ENCODE results near the gene ADCY6. TPM values are rescaled to one million over a fixed set of nuclear protein-coding genes. Genes with fewer than 3 reads are reported as not detected.

Gene ADCY6
- total RNA-seq, 1 experiment from 2014 or later = 48.3 TPM

- Histone ChIP-seq H3K4me1 (replicated peaks; ENCODE audit: insufficient read depth) (peaks cover 19% of the 10 kb centered on the region), H3K36me3 (ENCODE audit: low read depth) (no peaks in the 10 kb centered on the region), H3K79me2 (ENCODE audit: low read depth) (no peaks in the 10 kb centered on the region), H3K27ac (0 out of 2 replicates have a peak overlapping the region, but pooled peaks have one; percentile 2), H4K20me1 (ENCODE audit: insufficient read depth) (no peaks in the 10 kb centered on the region), H3K9me2 (ENCODE audit: insufficient read depth) (no peaks in the 10 kb centered on the region), H3K9me3 (ENCODE audit: insufficient read depth, low read depth) (no peaks in the 10 kb centered on the region), H2AFZ (peak overlapping the region; percentile 92), H3K4me3 (peak overlapping the region; percentile 72), H3K27me3 (ENCODE audit: insufficient read depth, low read depth) (no peaks in the 10 kb centered on the region), H3K4me2 (peak overlapping the region; percentile 90), H3F3A (ENCODE audit: insufficient read depth, low read depth) (peaks cover 9% of the 10 kb centered on the region; the same call in 1 of the 2 replicates)
- intact Hi-C loops (cut with micrococcal nuclease; ENCODE audit: unreplicated experiment) = loop anchor here (5.0 kb wide), 2 partner anchors 38 to 183 kb away; partner anchors contain the start of genes DDN and DDX23
- POLR2A ChIA-PET (ENCODE audit: unreplicated experiment) = interaction anchor here (0.6 to 1.1 kb wide), 4 partner anchors 20 to 69 kb away, joined by 3 to 6 read pairs (median 4); no protein-coding TSS in a partner anchor
- TF ChIP-seq EZH2 (IDR thresholded peaks at IDR 0.05; ENCODE audit: low read depth) (no peak), CTCF (conservative IDR thresholded peaks at IDR 0.05) (peak; percentile 89)
- CTCF ChIA-PET = interaction anchor here (0.6 to 1.3 kb wide), 9 partner anchors 12 to 877 kb away, joined by 3 to 10 read pairs (median 5); no protein-coding TSS in a partner anchor
- TSS peak; percentile 20 for BruUV-seq (replicated peaks)
- DNase-seq = peak; percentile 46 to 88
These were observed 25.6 kb upstream of the ADCY6 start for GRCh38 chr12:48814262-48815125.

- intact Hi-C loops (cut with micrococcal nuclease; ENCODE audit: unreplicated experiment) = no loop called here
- peaks cover 19% of the 10 kb centered on the region for H3K4me1 ChIP-seq (replicated peaks; ENCODE audit: insufficient read depth)
- H3K27me3 ChIP-seq (ENCODE audit: insufficient read depth, low read depth) = no peaks in the 10 kb centered on the region
- CTCF ChIA-PET = no interaction called here
- no peak overlapping the region; the same call in 1 of the 2 replicates for H2AFZ ChIP-seq
- H3K9me3 ChIP-seq (ENCODE audit: insufficient read depth, low read depth) = no peaks in the 10 kb centered on the region
- H3K79me2 ChIP-seq (ENCODE audit: low read depth) = no peaks in the 10 kb centered on the region
- H3K4me2 ChIP-seq = peak overlapping the region; percentile 90
- H4K20me1 ChIP-seq (ENCODE audit: insufficient read depth) = no peaks in the 10 kb centered on the region
- peaks cover 9% of the 10 kb centered on the region; the same call in 1 of the 2 replicates for H3F3A ChIP-seq (ENCODE audit: insufficient read depth, low read depth)
- peak overlapping the region; percentile 72; the same call in 1 of the 2 replicates for H3K4me3 ChIP-seq
- TF ChIP-seq EZH2 (IDR thresholded peaks at IDR 0.05; ENCODE audit: low read depth) = no peak
- TF ChIP-seq CTCF (conservative IDR thresholded peaks at IDR 0.05) = no peak
- BruUV-seq (replicated peaks) = no TSS peak
- no peaks in the 10 kb centered on the region for H3K9me2 ChIP-seq (ENCODE audit: insufficient read depth)
- H3K36me3 ChIP-seq (ENCODE audit: low read depth) = no peaks in the 10 kb centered on the region
- no peak for DNase-seq
- POLR2A ChIA-PET (ENCODE audit: unreplicated experiment) = no interaction called here
- H3K27ac ChIP-seq = no peak overlapping the region
These were observed 24.8 kb upstream of the ADCY6 start for GRCh38 chr12:48813465-48814261.

- H3K36me3 ChIP-seq (ENCODE audit: low read depth) = no peaks in the 10 kb centered on the region
- POLR2A ChIA-PET (ENCODE audit: unreplicated experiment) = no interaction called here
- no peak overlapping the region for H3K4me3 ChIP-seq
- H4K20me1 ChIP-seq (ENCODE audit: insufficient read depth) = no peaks in the 10 kb centered on the region
- no peaks in the 10 kb centered on the region for H3K9me2 ChIP-seq (ENCODE audit: insufficient read depth)
- H3K27me3 ChIP-seq (ENCODE audit: insufficient read depth, low read depth) = no peaks in the 10 kb centered on the region
- intact Hi-C loops (cut with micrococcal nuclease; ENCODE audit: unreplicated experiment) = no loop called here
- H3K9me3 ChIP-seq (ENCODE audit: insufficient read depth, low read depth) = no peaks in the 10 kb centered on the region
- no peak overlapping the region for H3K27ac ChIP-seq
- no peaks in the 10 kb centered on the region for H3K79me2 ChIP-seq (ENCODE audit: low read depth)
- peaks cover 19% of the 10 kb centered on the region for H3K4me1 ChIP-seq (replicated peaks; ENCODE audit: insufficient read depth)
- TF ChIP-seq CTCF (conservative IDR thresholded peaks at IDR 0.05) (no peak), EZH2 (IDR thresholded peaks at IDR 0.05; ENCODE audit: low read depth) (no peak)
- H2AFZ ChIP-seq = no peak overlapping the region
- CTCF ChIA-PET = no interaction called here
- peaks cover 9% of the 10 kb centered on the region; the same call in 1 of the 2 replicates for H3F3A ChIP-seq (ENCODE audit: insufficient read depth, low read depth)
- no TSS peak for BruUV-seq (replicated peaks)
- DNase-seq = no peak
- no peak overlapping the region for H3K4me2 ChIP-seq
These were observed 23.5 kb upstream of the ADCY6 start for GRCh38 chr12:48812389-48812788.
